Gastrocnemius medialis (tissue), 4 donors: ENCODE data around the gene PKNOX2. TPM values are rescaled to one million over a fixed set of nuclear protein-coding genes. Genes with fewer than 3 reads are reported as not detected.

Experiments
- ATAC-seq, 2 donors: fragments of 150-250 bp; one replicate each; pipeline ENCODE4 v1.9.1; 2016
- DNase-seq, 2 donors: peaks; one replicate each; pipeline ENCODE4 v3.0.0-alpha.2; 2019
- H3K27ac ChIP-seq, 4 donors: fragments of 200-600 bp; sonication (generic); 1 replicate in 1 of 4; 2 replicates in 3 of 4; pipeline ENCODE4 v1.5.1; 2016 to 2018; ENCODE audit warnings: mild to moderate bottlenecking in 2 of 4, moderate library complexity in 1 of 4
- H3K27me3 ChIP-seq, 3 donors: fragments of 200-600 bp; sonication (generic) in 2 of 3; 1 replicate in 1 of 3; 2 replicates in 2 of 3; pipeline versions ENCODE4 v1.5.1 to v1.6.0; 2016 to 2019; ENCODE audit warnings: mild to moderate bottlenecking in 1 of 3, moderate library complexity in 1 of 3
- H3K36me3 ChIP-seq, 2 donors: fragments of 200-600 bp; sonication (generic) in 1 of 2; one replicate each; pipeline ENCODE4 v1.5.1; 2017 to 2018
- H3K4me1 ChIP-seq, 2 donors: fragments of 200-600 bp; sonication (generic) in 1 of 2; one replicate each; pipeline ENCODE4 v1.5.1; 2016 to 2017; ENCODE audit warnings: mild to moderate bottlenecking in 2 of 2
- H3K4me3 ChIP-seq, 4 donors: fragments of 200-600 bp; sonication (generic) in 3 of 4; 1 replicate in 1 of 4; 2 replicates in 3 of 4; pipeline ENCODE4 v1.5.1; 2016 to 2019; ENCODE audit warnings: mild to moderate bottlenecking in 2 of 4
- H3K9me3 ChIP-seq, 3 donors: fragments of 200-600 bp; sonication (generic) in 2 of 3; 1 replicate in 1 of 3; 2 replicates in 2 of 3; pipeline ENCODE4 v1.5.1; 2016 to 2019
- POLR2A ChIP-seq, 2 donors: fragments of 450-650 bp; IDR thresholded peaks; one replicate each; pipeline ENCODE4 v1.6.1; 2017; ENCODE audit warnings: antibody characterized with exemption in 2 of 2, mild to moderate bottlenecking in 2 of 2, moderate library complexity in 2 of 2
- in situ Hi-C, 4 donors: fragments of 200-750 bp; cut with MboI; loops; one replicate each; pipeline versions ENCODE4 v1.15.0 to v1.8.0; 2017; ENCODE audit warnings: low sequenced_read_pairs in 4 of 4
- intact Hi-C: fragments of 100-400 bp; cut with DNase I; formaldehyde crosslinking; loops from one replicate; pipeline ENCODE4 v1.15.1; 2023; ENCODE audit warnings: low total_unique reads
- total RNA-seq, 4 donors: library from RNA; depleted of rRNA; stranded (reverse); fragments of >200 nt; gene quantifications; one replicate each; pipeline versions ENCODE4 v1.1.0 to v1.2.3, GENCODE V29; 2016
- TF ChIP-seq, protein P1 (sequence below), 5 experiments: fragments of 450-650 bp in 3 of 5; fragments of 200-600 bp in 2 of 5; sonication (generic) in 2 of 5; IDR thresholded peaks in 4 of 5; conservative IDR thresholded peaks in 1 of 5; 1 replicate in 4 of 5; 2 replicates in 1 of 5; pipeline ENCODE4 v1.5.1; 2016 to 2019; ENCODE audit warnings: antibody characterized with exemption in 5 of 5, mild to moderate bottlenecking in 3 of 5, moderate library complexity in 3 of 5

Gene PKNOX2
- total RNA-seq, 4 donors from 2014 or later = 3.7 to 11.7 (median 6.0) TPM

DNA sequence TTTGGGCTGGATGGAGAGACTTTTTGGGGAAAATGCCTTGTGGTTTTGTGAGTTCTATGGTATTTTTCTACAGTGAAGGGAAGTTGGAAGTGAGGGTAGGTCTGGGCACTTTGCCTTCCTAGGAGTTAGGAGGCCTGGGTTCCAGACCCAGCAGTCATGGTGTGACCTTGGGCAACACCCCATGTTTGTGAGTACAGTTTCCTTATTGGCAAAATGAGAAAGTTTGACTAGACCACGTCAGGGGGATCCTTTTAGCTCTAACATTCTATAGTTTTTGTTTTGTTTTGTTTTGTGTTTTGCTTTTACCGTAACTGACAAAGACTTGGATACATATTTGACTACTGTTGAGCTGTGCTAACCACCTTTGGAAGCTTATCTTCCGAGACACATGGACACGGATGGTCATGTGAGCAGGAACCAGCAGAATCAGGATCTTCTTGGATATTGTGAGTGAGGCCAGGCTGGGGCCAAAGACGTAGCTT lies 109.0 kb downstream of the PKNOX2 start:
- intact Hi-C loops (no loop called here), in situ Hi-C loops (no loop called here)
- Histone ChIP-seq H3K27ac (no peak overlapping the region), H3K9me3 (no peaks in the 10 kb centered on the region), H3K4me3 (no peak overlapping the region), H3K36me3 (no peaks in the 10 kb centered on the region), H3K4me1 (no peaks in the 10 kb centered on the region), H3K27me3 (no peaks in the 10 kb centered on the region)
- TF ChIP-seq, protein P1, sequence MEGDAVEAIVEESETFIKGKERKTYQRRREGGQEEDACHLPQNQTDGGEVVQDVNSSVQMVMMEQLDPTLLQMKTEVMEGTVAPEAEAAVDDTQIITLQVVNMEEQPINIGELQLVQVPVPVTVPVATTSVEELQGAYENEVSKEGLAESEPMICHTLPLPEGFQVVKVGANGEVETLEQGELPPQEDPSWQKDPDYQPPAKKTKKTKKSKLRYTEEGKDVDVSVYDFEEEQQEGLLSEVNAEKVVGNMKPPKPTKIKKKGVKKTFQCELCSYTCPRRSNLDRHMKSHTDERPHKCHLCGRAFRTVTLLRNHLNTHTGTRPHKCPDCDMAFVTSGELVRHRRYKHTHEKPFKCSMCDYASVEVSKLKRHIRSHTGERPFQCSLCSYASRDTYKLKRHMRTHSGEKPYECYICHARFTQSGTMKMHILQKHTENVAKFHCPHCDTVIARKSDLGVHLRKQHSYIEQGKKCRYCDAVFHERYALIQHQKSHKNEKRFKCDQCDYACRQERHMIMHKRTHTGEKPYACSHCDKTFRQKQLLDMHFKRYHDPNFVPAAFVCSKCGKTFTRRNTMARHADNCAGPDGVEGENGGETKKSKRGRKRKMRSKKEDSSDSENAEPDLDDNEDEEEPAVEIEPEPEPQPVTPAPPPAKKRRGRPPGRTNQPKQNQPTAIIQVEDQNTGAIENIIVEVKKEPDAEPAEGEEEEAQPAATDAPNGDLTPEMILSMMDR (IDR thresholded peaks at IDR 0.05 in 4 of 5, conservative IDR thresholded peaks at IDR 0.05 in 1 of 5) = no peak
- no peak for TF ChIP-seq POLR2A (IDR thresholded peaks at IDR 0.05)
- DNase-seq = no peak
- ATAC-seq = no peak

DNA sequence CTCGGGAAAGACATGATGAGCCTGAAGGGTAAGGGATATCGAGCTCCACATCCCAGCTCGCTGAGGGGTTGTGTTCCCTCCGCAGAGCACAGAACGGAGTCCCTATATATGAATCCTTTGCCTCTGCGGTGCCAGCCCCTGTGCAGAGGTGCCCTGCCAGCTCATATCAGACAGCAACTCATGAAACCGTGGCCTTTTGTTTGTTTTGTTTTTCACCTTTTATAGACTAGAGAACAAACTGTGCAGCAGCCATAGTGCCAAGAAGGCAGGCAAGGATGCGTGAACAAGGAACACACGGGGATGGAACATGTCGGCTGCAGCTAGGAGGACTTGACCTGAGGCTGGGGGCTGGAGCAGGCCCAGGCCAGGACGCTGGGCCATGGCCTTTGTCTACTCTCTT lies 109.8 kb downstream of the PKNOX2 start:
- DNase-seq (no peak), ATAC-seq (no peak)
- in situ Hi-C loops (no loop called here), intact Hi-C loops (no loop called here)
- Histone ChIP-seq H3K4me1 (no peaks in the 10 kb centered on the region), H3K27me3 (no peaks in the 10 kb centered on the region), H3K36me3 (no peaks in the 10 kb centered on the region), H3K4me3 (no peak overlapping the region), H3K27ac (no peak overlapping the region), H3K9me3 (no peaks in the 10 kb centered on the region)
- no peak for TF ChIP-seq POLR2A (IDR thresholded peaks at IDR 0.05)
- TF ChIP-seq, protein P1 (IDR thresholded peaks at IDR 0.05 in 4 of 5, conservative IDR thresholded peaks at IDR 0.05 in 1 of 5) = no peak

DNA sequence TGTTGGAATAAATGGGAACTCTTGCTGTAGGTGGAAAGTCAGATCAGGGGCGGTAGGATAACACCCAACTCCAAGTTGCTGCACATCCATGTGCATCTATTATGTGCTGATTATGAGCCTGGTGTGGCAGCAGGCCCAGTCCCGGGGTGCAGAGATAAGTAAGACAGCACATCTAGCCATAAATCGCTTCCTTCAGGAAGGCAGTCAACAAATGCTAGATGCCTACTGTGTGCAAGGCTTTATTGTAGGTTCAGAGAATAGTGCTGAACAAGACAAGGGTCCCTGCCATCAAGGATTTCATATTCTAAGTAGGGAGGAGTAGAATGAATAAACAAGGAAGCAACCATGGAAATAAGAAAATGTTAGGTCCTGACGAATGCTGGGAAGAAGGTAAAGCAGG lies 110.2 kb downstream of the PKNOX2 start:
- DNase-seq (no peak), ATAC-seq (no peak)
- H3K4me1 ChIP-seq = no peaks in the 10 kb centered on the region
- H3K4me3 ChIP-seq = no peak overlapping the region
- no peaks in the 10 kb centered on the region for H3K27me3 ChIP-seq
- no peak for TF ChIP-seq POLR2A (IDR thresholded peaks at IDR 0.05)
- TF ChIP-seq, protein P1 (IDR thresholded peaks at IDR 0.05 in 4 of 5, conservative IDR thresholded peaks at IDR 0.05 in 1 of 5) = no peak
- no peak overlapping the region for H3K27ac ChIP-seq
- H3K9me3 ChIP-seq = no peaks in the 10 kb centered on the region
- intact Hi-C loops (no loop called here), in situ Hi-C loops (no loop called here)
- H3K36me3 ChIP-seq = no peaks in the 10 kb centered on the region

DNA sequence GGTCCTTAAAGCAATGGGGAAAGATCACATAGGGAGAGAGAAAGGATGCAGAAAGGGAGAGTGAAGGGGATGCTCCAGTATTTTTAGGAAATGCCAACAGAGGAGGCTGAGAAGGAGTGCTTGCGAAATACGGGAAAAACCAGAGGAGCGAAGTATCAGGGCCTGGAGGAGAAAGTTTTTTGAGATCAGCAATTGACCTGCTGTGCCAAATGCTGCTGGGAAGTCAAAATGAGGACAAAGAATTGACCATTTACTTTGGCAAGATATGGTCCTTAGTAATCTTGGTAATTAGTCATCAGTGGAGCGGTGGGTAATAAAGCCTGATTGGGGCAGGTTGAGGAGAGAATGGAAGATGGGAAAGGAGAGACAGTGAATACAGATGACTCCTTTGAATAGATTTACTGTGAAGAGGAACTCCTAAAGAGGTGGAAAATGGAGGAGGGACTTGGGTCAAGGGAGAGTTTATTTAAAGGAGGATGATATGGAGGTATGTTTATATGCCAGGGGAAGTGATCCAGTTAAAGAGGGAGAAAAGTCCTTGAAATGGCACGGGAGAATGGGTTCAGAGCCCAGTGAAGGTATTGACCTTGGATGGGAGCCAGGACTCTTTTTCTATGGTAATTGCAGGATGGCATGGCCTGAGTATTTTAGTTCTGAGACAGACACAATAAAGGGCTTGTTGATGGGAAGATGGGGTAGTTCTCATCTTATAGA lies 111.5 kb downstream of the PKNOX2 start:
- no peak overlapping the region for H3K27ac ChIP-seq
- no peaks in the 10 kb centered on the region for H3K27me3 ChIP-seq
- intact Hi-C loops (no loop called here), in situ Hi-C loops (no loop called here)
- TF ChIP-seq, protein P1 (IDR thresholded peaks at IDR 0.05 in 4 of 5, conservative IDR thresholded peaks at IDR 0.05 in 1 of 5) = no peak
- no peak for TF ChIP-seq POLR2A (IDR thresholded peaks at IDR 0.05)
- H3K4me3 ChIP-seq = no peak overlapping the region
- no peaks in the 10 kb centered on the region for H3K4me1 ChIP-seq
- ATAC-seq (no peak), DNase-seq (no peak)
- H3K36me3 ChIP-seq = no peaks in the 10 kb centered on the region
- no peaks in the 10 kb centered on the region for H3K9me3 ChIP-seq

DNA sequence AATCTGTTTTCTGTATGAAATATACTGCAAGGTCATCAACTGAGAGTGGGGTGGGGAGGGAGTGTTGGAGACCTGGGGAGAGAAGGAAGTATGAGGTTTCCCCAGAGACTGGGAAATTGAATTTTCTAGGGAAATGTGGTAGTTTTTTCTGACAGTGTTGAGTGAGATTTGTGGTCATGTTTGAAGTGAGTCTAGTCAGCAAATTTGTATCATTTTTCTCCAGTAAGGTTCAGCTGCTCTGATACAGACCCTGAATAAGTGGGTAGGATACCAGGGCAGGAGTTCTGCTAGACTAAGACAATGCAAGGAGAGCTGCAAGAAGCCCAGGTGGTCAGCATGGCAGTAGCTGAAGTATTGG lies 112.0 kb downstream of the PKNOX2 start:
- Histone ChIP-seq H3K9me3 (no peaks in the 10 kb centered on the region), H3K36me3 (no peaks in the 10 kb centered on the region), H3K4me1 (peaks cover under 1 to 1% of the 10 kb centered on the region in 2 donors), H3K27ac (no peak overlapping the region), H3K27me3 (no peaks in the 10 kb centered on the region), H3K4me3 (no peak overlapping the region)
- in situ Hi-C loops = no loop called here
- ATAC-seq (no peak), DNase-seq (no peak)
- intact Hi-C loops = no loop called here
- no peak for TF ChIP-seq POLR2A (IDR thresholded peaks at IDR 0.05)
- TF ChIP-seq, protein P1 (IDR thresholded peaks at IDR 0.05 in 4 of 5, conservative IDR thresholded peaks at IDR 0.05 in 1 of 5) = no peak
